ENCODE results near the gene TERB1. TPM values are rescaled to one million over a fixed set of nuclear protein-coding genes. Genes with fewer than 3 reads are reported as not detected.

Gene TERB1
- total and polyA plus RNA-seq, 2 donors (not counting 3 experiments of a cell fraction or from before 2014, with no cell fraction given): not detected

GRCh38 chr16:66741950-66742808 is 59.2 kb downstream of the TERB1 start:
- intact Hi-C loops (cut with micrococcal nuclease) (loop anchor here (1.0 to 5.0 kb wide), 5 partner anchors 9 to 335 kb away; partner anchors contain the start of gene DYNC1LI2), dilution Hi-C loops (cut with MboI; ENCODE audit: extremely low pct_ligation_motif_present, low sequenced_read_pairs) (no loop called here)
- TF ChIP-seq MAX (IDR thresholded peaks at IDR 0.05; ENCODE audit: insufficient read depth, insufficient read length) (no peak), POLR2A (IDR thresholded peaks at IDR 0.05; ENCODE audit: low read depth, low read length) (no peak), MYC (IDR thresholded peaks at IDR 0.05; ENCODE audit: low read depth, low read length) (no peak), POLR2AphosphoS5 (IDR thresholded peaks at IDR 0.05; ENCODE audit: insufficient read depth, low read depth, low read length) (no peak), GATA2 (IDR thresholded peaks at IDR 0.05; ENCODE audit: insufficient read depth, insufficient read length, low read depth, low read length) (no peak), EZH2 (IDR thresholded peaks at IDR 0.05; ENCODE audit: borderline replicate concordance, low read depth, low read length, severe bottlenecking) (no peak), FOS (IDR thresholded peaks at IDR 0.05; ENCODE audit: borderline replicate concordance, insufficient read depth, low read length) (no peak), JUN (IDR thresholded peaks at IDR 0.05; ENCODE audit: borderline replicate concordance, insufficient read depth, insufficient read length, low read depth) (no peak)
- TF ChIP-seq, protein P1, sequence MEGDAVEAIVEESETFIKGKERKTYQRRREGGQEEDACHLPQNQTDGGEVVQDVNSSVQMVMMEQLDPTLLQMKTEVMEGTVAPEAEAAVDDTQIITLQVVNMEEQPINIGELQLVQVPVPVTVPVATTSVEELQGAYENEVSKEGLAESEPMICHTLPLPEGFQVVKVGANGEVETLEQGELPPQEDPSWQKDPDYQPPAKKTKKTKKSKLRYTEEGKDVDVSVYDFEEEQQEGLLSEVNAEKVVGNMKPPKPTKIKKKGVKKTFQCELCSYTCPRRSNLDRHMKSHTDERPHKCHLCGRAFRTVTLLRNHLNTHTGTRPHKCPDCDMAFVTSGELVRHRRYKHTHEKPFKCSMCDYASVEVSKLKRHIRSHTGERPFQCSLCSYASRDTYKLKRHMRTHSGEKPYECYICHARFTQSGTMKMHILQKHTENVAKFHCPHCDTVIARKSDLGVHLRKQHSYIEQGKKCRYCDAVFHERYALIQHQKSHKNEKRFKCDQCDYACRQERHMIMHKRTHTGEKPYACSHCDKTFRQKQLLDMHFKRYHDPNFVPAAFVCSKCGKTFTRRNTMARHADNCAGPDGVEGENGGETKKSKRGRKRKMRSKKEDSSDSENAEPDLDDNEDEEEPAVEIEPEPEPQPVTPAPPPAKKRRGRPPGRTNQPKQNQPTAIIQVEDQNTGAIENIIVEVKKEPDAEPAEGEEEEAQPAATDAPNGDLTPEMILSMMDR (IDR thresholded peaks at IDR 0.05; ENCODE audit: extremely low read depth in 1 of 2, insufficient read depth in 1 of 2, low read depth in 1 of 2, low read length in 2 of 2): no peak
- Histone ChIP-seq H3K27me3 (ENCODE audit: control insufficient read depth in 2 of 2, insufficient read depth in 2 of 2, low read length in 2 of 2) (no peaks in the 10 kb centered on the region), H3K36me3 (ENCODE audit: control insufficient read depth in 2 of 2, extremely low read depth in 1 of 2, insufficient read depth in 2 of 2, low read length in 2 of 2) (peaks cover 16 to 27% of the 10 kb centered on the region in 2 experiments), H3K9ac (replicated peaks; ENCODE audit: extremely low read depth, insufficient read depth, low read length) (peak overlapping the region; percentile 91), H3K4me1 (ENCODE audit: control insufficient read depth, extremely low read depth, insufficient read depth, low read length) (peaks cover 34% of the 10 kb centered on the region), H3K4me2 (ENCODE audit: insufficient read depth, low read length) (peak overlapping the region; percentile 68), H3K4me3 (replicated peaks in 1 of 3; ENCODE audit: insufficient read depth in 1 of 3, low read depth in 1 of 3, low read length in 3 of 3) (peak overlapping the region in 1 of 3 experiments; percentile 42), H3K27ac (ENCODE audit: insufficient read depth, low read depth, low read length) (peak overlapping the region; percentile 97), H3K9me1 (replicated peaks; ENCODE audit: control insufficient read depth, extremely low read depth, insufficient read depth, low read length) (no peaks in the 10 kb centered on the region), H2AFZ (ENCODE audit: low read depth, low read length) (no peak overlapping the region), H3K9me3 (replicated peaks; ENCODE audit: control insufficient read depth, insufficient read depth, low read length) (no peaks in the 10 kb centered on the region), H4K20me1 (replicated peaks; ENCODE audit: control insufficient read depth, extremely low read depth, insufficient read depth, low read length) (no peaks in the 10 kb centered on the region), H3K79me2 (ENCODE audit: control insufficient read depth, insufficient read depth, low read length) (peaks cover 61% of the 10 kb centered on the region)
- BruUV-seq (replicated peaks): TSS peak; percentile 72
- no peak for DNase-seq (ENCODE audit: low read depth, low spot score)
- peak; percentile 67 for FAIRE-seq
- POLR2A ChIA-PET: interaction anchor here (0.6 to 1.0 kb wide), 7 partner anchors 8 to 125 kb away, joined by 3 to 11 read pairs (median 4); partner anchors contain the start of genes DYNC1LI2 and NAE1
- CTCF ChIA-PET: interaction anchor here (0.8 to 4.3 kb wide), 12 partner anchors 9 to 134 kb away, joined by 3 to 69 read pairs (median 18); partner anchors contain the start of genes DYNC1LI2 and NAE1

Measured in endothelial cell of umbilical vein (primary cell).